Type B pancreatic cell (in vitro differentiated cells): Measurements from ENCODE around the gene BLOC1S5. TPM values are rescaled to one million over a fixed set of nuclear protein-coding genes. Genes with fewer than 3 reads are reported as not detected.
"Not testable (repeated sequence)": the region's sequence is repeated elsewhere in the genome, so short reads cannot be mapped to it uniquely, and the experiment has no call there.

ENCODE experiments used
- DNase-seq: peaks from one replicate; pipeline ENCODE4 v3.0.0; 2021; ENCODE audit warnings: mixed read lengths; ENCODE audit not compliant: unreplicated experiment; ENCODE audit errors: extremely low spot score
- H3K27ac Mint-ChIP-seq: 2 replicates; pipeline ENCODE4 v1.8.0; 2021; ENCODE audit warnings: mild to moderate bottlenecking, mixed read lengths
- H3K27me3 Mint-ChIP-seq: 2 replicates; pipeline ENCODE4 v1.8.0; 2021; ENCODE audit warnings: mixed read lengths
- H3K36me3 Mint-ChIP-seq: 2 replicates; pipeline ENCODE4 v1.8.0; 2021; ENCODE audit warnings: mixed read lengths
- H3K4me1 Mint-ChIP-seq: one replicate; pipeline ENCODE4 v1.8.0; 2021; ENCODE audit warnings: mixed read lengths; ENCODE audit not compliant: unreplicated experiment
- H3K4me3 Mint-ChIP-seq: 2 replicates; pipeline ENCODE4 v1.8.0; 2021; ENCODE audit warnings: mild to moderate bottlenecking, mixed read lengths
- H3K9me3 Mint-ChIP-seq: 2 replicates; pipeline ENCODE4 v1.8.0; 2021; ENCODE audit warnings: mixed read lengths
- total RNA-seq: library from RNA; stranded (reverse); gene quantifications from 2 replicates; pipeline ENCODE4 v1.2.1, GENCODE V29; 2021; ENCODE audit warnings: low replicate concordance
- TF ChIP-seq, protein P1 (sequence below): fragments of 200-600 bp; sonication (generic); conservative IDR thresholded peaks from 2 replicates; pipeline ENCODE4 v1.5.0; 2021; ENCODE audit warnings: antibody characterized with exemption, mild to moderate bottlenecking

The BLOC1S5 gene
- total RNA-seq, 1 donor from 2014 or later: 14.2 TPM

DNA sequence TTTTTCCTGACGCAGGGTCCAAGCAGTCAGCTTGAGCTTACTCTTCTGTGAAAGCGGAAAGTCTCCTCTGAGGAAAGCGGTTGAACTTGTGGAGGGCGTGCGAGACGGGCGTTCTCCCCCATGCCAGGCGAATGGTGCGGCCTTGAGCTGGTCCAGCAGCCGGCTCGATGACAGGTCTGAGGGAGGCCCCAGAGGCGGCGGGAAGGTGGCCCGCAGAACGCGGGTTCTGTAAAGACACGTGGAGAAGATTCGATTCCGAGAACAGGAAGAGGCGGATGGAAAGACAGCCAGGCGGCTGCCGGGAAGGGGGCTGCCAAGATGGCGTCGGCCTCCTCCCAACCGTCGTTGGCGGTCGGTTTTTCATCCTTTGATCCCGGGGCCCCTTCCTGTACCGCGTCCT lies 78.0 kb downstream of the BLOC1S5 start:
- DNase-seq: no peak
- H3K4me1 Mint-ChIP-seq: no peaks in the 10 kb centered on the region
- TF ChIP-seq, protein P1, sequence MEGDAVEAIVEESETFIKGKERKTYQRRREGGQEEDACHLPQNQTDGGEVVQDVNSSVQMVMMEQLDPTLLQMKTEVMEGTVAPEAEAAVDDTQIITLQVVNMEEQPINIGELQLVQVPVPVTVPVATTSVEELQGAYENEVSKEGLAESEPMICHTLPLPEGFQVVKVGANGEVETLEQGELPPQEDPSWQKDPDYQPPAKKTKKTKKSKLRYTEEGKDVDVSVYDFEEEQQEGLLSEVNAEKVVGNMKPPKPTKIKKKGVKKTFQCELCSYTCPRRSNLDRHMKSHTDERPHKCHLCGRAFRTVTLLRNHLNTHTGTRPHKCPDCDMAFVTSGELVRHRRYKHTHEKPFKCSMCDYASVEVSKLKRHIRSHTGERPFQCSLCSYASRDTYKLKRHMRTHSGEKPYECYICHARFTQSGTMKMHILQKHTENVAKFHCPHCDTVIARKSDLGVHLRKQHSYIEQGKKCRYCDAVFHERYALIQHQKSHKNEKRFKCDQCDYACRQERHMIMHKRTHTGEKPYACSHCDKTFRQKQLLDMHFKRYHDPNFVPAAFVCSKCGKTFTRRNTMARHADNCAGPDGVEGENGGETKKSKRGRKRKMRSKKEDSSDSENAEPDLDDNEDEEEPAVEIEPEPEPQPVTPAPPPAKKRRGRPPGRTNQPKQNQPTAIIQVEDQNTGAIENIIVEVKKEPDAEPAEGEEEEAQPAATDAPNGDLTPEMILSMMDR: no peak
- H3K27ac Mint-ChIP-seq: no peak overlapping the region
- H3K27me3 Mint-ChIP-seq: peaks cover 4% of the 10 kb centered on the region
- peaks cover 8% of the 10 kb centered on the region for H3K9me3 Mint-ChIP-seq
- H3K4me3 Mint-ChIP-seq: no peak overlapping the region
- no peaks in the 10 kb centered on the region for H3K36me3 Mint-ChIP-seq

GRCh38 chr6:7983967-7984366 lies 80.2 kb downstream of the BLOC1S5 start:
- H3K27me3 Mint-ChIP-seq, H3K4me1 Mint-ChIP-seq, H3K9me3 Mint-ChIP-seq, DNase-seq, H3K4me3 Mint-ChIP-seq, H3K27ac Mint-ChIP-seq, H3K36me3 Mint-ChIP-seq: not testable (repeated sequence)

DNA sequence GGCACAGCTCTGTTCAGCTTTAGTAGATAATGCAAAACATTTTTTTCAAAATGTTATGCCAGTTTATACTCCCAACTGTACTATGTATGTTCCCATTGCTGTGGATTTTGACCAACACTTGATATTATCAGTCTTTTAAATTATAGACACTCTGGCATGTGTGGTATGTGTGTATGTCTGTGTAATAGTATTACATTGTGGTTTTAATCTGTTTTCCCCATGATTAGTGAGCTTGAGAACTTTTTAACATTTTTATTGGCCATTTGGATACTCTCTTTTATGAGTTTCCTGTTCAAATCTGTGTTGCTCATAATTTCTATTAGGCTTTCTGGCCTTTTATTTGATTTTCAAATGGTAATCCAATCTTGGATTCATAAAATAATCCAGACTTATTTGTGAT lies 84.4 kb downstream of the BLOC1S5 start:
- no peak for DNase-seq
- Mint-ChIP-seq H3K36me3 (no peaks in the 10 kb centered on the region), H3K9me3 (peaks cover 4% of the 10 kb centered on the region), H3K27ac (no peak overlapping the region), H3K4me3 (no peak overlapping the region), H3K4me1 (no peaks in the 10 kb centered on the region), H3K27me3 (peaks cover 13% of the 10 kb centered on the region)
- TF ChIP-seq, protein P1: no peak

- H3K4me3 Mint-ChIP-seq: no peak overlapping the region
- no peaks in the 10 kb centered on the region for H3K36me3 Mint-ChIP-seq
These were observed 85.5 kb downstream of the BLOC1S5 start for GRCh38 chr6:7978736-7979135.

DNA sequence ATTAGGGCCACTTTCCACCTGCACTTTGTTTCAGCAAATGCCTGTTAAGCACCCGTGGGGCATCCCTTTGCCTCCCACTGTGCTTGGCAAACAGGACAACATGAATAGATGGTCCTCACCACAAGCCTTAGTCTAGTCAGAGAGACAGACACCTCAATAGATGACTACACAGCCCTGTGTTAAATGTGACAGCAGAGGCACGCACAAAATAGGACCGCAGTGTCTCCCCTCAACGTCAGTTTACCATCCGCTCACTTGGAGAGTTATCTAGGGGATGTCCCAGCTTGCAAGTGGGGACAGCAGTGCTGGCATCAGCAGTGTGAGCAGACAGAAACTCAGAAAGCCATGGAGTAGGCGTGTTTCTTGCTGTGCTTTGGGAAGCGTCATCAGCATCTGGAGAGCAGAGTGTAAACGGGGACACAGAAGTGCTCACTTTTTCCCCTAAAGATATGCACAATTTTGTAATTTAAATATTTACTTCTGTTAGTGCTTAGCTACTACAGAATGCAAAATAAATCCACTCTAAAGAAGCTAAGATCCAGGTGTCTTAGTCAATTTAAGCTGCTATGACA lies 87.6 kb downstream of the BLOC1S5 start:
- Mint-ChIP-seq H3K9me3 (peaks cover 4% of the 10 kb centered on the region), H3K36me3 (no peaks in the 10 kb centered on the region), H3K27ac (no peak overlapping the region), H3K4me1 (no peaks in the 10 kb centered on the region), H3K27me3 (peaks cover 13% of the 10 kb centered on the region), H3K4me3 (no peak overlapping the region)
- TF ChIP-seq, protein P1: no peak
- DNase-seq: no peak

More at GRCh38 chr6:7978736-7979135, 85.5 kb downstream of the BLOC1S5 start:
- no peak for DNase-seq
- TF ChIP-seq, protein P1: no peak
- peaks cover 4% of the 10 kb centered on the region for H3K9me3 Mint-ChIP-seq
- no peak overlapping the region for H3K27ac Mint-ChIP-seq
- no peaks in the 10 kb centered on the region for H3K4me1 Mint-ChIP-seq
- H3K27me3 Mint-ChIP-seq: peaks cover 13% of the 10 kb centered on the region

- TF ChIP-seq, protein P1: no peak
- H3K4me1 Mint-ChIP-seq: no peaks in the 10 kb centered on the region
- H3K27me3 Mint-ChIP-seq: peaks cover 13% of the 10 kb centered on the region
- no peak for DNase-seq
- H3K9me3 Mint-ChIP-seq: peaks cover 4% of the 10 kb centered on the region
- H3K36me3 Mint-ChIP-seq: no peaks in the 10 kb centered on the region
- peak overlapping the region; percentile 56 for H3K27ac Mint-ChIP-seq
- H3K4me3 Mint-ChIP-seq: no peak overlapping the region
These were observed 88.4 kb downstream of the BLOC1S5 start for GRCh38 chr6:7975764-7976146.
